GM18868 (cell line): Measurements from ENCODE around the gene KCNQ1.

Experiments
- ATAC-seq: cut with Tn5 transposase; IDR thresholded peaks from one replicate; pipeline ENCODE4 v1.9.1; 2021; ENCODE audit warnings: mild to moderate bottlenecking, moderate library complexity; ENCODE audit not compliant: unreplicated experiment

KCNQ1 gene

GRCh38 chr11:2691355-2691761 is 246.6 kb downstream of the KCNQ1 start:
- no peak for ATAC-seq

- ATAC-seq, result no peak
Observed at GRCh38 chr11:2691991-2692875, 247.4 kb downstream of the KCNQ1 start.

GRCh38 chr11:2693271-2694261 is 248.8 kb downstream of the KCNQ1 start:
- ATAC-seq, result no peak

GRCh38 chr11:2694495-2694894 is 249.7 kb downstream of the KCNQ1 start:
- no peak for ATAC-seq

GRCh38 chr11:2694995-2695939 is 250.5 kb downstream of the KCNQ1 start:
- no peak for ATAC-seq

GRCh38 chr11:2696455-2696854 is 251.6 kb downstream of the KCNQ1 start:
- ATAC-seq, result no peak

- no peak for ATAC-seq
Observed at GRCh38 chr11:2697866-2698265, 253.1 kb downstream of the KCNQ1 start.

- ATAC-seq, result no peak
Observed at GRCh38 chr11:2698386-2699184, 253.8 kb downstream of the KCNQ1 start.

- ATAC-seq, result no peak
Observed at GRCh38 chr11:2699185-2699530, 254.3 kb downstream of the KCNQ1 start.

- peak; percentile 90 for ATAC-seq
Observed at GRCh38 chr11:2699531-2700414, 255.0 kb downstream of the KCNQ1 start, which contains the start of gene KCNQ1OT1. TSS of gene KCNQ1OT1 (minus strand) at chr11:2699994.

- ATAC-seq, result peak; percentile 12
Observed at GRCh38 chr11:2700415-2701211, 255.8 kb downstream of the KCNQ1 start.

GRCh38 chr11:2701230-2701629 is 256.4 kb downstream of the KCNQ1 start:
- ATAC-seq, result no peak

- no peak for ATAC-seq
Observed at GRCh38 chr11:2701898-2702434, 257.2 kb downstream of the KCNQ1 start.

- ATAC-seq, result no peak
Observed at GRCh38 chr11:2702771-2703362, 258.1 kb downstream of the KCNQ1 start.

- no peak for ATAC-seq
Observed at GRCh38 chr11:2703363-2704141, 258.7 kb downstream of the KCNQ1 start.

- no peak for ATAC-seq
Observed at GRCh38 chr11:2704356-2704755, 259.5 kb downstream of the KCNQ1 start.
